ENCODE measurements around the gene PAQR7.

PAQR7 gene

GRCh38 chr1:25867210-25867991, 8.1 kb downstream of the PAQR7 start:
- H3K4me3 ChIP-seq (replicated peaks; ENCODE audit: insufficient read depth, low read length), result no peak overlapping the region
- no peak overlapping the region for H3K27ac ChIP-seq (replicated peaks)
- H3K27me3 ChIP-seq (ENCODE audit: insufficient read depth, poor library complexity, severe bottlenecking), result no peaks in the 10 kb centered on the region
- DNase-seq (ENCODE audit: low read depth in 1 of 2, low spot score in 1 of 2), result no peak
- TF ChIP-seq, protein P1, sequence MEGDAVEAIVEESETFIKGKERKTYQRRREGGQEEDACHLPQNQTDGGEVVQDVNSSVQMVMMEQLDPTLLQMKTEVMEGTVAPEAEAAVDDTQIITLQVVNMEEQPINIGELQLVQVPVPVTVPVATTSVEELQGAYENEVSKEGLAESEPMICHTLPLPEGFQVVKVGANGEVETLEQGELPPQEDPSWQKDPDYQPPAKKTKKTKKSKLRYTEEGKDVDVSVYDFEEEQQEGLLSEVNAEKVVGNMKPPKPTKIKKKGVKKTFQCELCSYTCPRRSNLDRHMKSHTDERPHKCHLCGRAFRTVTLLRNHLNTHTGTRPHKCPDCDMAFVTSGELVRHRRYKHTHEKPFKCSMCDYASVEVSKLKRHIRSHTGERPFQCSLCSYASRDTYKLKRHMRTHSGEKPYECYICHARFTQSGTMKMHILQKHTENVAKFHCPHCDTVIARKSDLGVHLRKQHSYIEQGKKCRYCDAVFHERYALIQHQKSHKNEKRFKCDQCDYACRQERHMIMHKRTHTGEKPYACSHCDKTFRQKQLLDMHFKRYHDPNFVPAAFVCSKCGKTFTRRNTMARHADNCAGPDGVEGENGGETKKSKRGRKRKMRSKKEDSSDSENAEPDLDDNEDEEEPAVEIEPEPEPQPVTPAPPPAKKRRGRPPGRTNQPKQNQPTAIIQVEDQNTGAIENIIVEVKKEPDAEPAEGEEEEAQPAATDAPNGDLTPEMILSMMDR (IDR thresholded peaks at IDR 0.05; ENCODE audit: insufficient read depth, low read length), result no peak
- TF ChIP-seq, protein P2, sequence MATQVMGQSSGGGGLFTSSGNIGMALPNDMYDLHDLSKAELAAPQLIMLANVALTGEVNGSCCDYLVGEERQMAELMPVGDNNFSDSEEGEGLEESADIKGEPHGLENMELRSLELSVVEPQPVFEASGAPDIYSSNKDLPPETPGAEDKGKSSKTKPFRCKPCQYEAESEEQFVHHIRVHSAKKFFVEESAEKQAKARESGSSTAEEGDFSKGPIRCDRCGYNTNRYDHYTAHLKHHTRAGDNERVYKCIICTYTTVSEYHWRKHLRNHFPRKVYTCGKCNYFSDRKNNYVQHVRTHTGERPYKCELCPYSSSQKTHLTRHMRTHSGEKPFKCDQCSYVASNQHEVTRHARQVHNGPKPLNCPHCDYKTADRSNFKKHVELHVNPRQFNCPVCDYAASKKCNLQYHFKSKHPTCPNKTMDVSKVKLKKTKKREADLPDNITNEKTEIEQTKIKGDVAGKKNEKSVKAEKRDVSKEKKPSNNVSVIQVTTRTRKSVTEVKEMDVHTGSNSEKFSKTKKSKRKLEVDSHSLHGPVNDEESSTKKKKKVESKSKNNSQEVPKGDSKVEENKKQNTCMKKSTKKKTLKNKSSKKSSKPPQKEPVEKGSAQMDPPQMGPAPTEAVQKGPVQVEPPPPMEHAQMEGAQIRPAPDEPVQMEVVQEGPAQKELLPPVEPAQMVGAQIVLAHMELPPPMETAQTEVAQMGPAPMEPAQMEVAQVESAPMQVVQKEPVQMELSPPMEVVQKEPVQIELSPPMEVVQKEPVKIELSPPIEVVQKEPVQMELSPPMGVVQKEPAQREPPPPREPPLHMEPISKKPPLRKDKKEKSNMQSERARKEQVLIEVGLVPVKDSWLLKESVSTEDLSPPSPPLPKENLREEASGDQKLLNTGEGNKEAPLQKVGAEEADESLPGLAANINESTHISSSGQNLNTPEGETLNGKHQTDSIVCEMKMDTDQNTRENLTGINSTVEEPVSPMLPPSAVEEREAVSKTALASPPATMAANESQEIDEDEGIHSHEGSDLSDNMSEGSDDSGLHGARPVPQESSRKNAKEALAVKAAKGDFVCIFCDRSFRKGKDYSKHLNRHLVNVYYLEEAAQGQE (IDR thresholded peaks at IDR 0.05; ENCODE audit: insufficient replicate concordance, low read depth), result no peak
- TF ChIP-seq GABPA (IDR thresholded peaks at IDR 0.05; ENCODE audit: low read depth) (no peak), SPI1 (IDR thresholded peaks at IDR 0.05; ENCODE audit: borderline replicate concordance, low read depth) (no peak), POLR2AphosphoS5 (IDR thresholded peaks at IDR 0.05; ENCODE audit: low read depth) (no peak)

DNA sequence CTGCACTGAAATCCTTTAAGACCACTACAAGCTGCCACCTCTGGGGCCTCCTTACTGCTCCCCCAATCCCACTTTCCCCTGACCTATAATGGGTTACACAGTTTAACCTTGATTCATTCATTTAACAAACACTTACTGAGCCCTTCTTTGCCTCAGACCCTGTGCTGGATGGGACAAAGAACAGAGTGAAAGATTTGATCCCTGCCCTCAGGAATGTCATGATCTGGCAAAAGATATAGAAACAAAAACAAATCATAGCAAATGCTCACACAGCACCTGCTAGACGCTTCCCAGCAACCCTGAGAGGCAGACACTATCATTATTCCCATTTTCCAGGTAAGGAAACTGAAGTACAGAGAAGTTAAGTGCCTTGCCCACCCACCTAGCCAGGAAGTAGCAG, 9.2 kb downstream of the PAQR7 start:
- Histone ChIP-seq H3K27me3 (ENCODE audit: insufficient read depth, poor library complexity, severe bottlenecking) (no peaks in the 10 kb centered on the region), H3K27ac (replicated peaks) (no peak overlapping the region), H3K4me3 (replicated peaks; ENCODE audit: insufficient read depth, low read length) (no peak overlapping the region)
- TF ChIP-seq GABPA (IDR thresholded peaks at IDR 0.05; ENCODE audit: low read depth) (no peak), SPI1 (IDR thresholded peaks at IDR 0.05; ENCODE audit: borderline replicate concordance, low read depth) (no peak), POLR2AphosphoS5 (IDR thresholded peaks at IDR 0.05; ENCODE audit: low read depth) (no peak)
- TF ChIP-seq, protein P1 (IDR thresholded peaks at IDR 0.05; ENCODE audit: insufficient read depth, low read length), result no peak
- TF ChIP-seq, protein P2 (IDR thresholded peaks at IDR 0.05; ENCODE audit: insufficient replicate concordance, low read depth), result no peak
- DNase-seq (ENCODE audit: low read depth in 1 of 2, low spot score in 1 of 2), result no peak

DNA sequence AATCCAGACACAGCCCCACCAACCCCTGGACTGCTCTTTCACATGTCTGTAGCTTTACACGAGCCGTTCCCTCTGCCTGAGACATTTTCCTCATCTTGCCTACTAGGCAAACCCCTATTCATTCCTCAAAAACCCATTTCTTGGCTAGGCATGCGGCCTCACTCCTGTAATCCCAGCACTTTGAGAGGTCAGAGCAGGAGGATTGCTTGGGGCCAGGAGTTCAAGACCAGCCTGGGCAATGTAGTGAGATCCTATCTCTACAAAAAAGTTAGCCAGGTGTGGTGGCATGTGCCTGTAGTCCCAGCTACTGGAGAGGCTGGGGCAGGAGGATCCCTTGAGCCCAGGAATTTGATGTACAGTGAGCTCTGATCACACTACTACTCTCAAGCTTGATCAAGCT, 11.1 kb downstream of the PAQR7 start:
- TF ChIP-seq, protein P1 (IDR thresholded peaks at IDR 0.05; ENCODE audit: insufficient read depth, low read length), result no peak
- TF ChIP-seq GABPA (IDR thresholded peaks at IDR 0.05; ENCODE audit: low read depth) (no peak), SPI1 (IDR thresholded peaks at IDR 0.05; ENCODE audit: borderline replicate concordance, low read depth) (no peak), POLR2AphosphoS5 (IDR thresholded peaks at IDR 0.05; ENCODE audit: low read depth) (no peak)
- TF ChIP-seq, protein P2 (IDR thresholded peaks at IDR 0.05; ENCODE audit: insufficient replicate concordance, low read depth), result no peak
- H3K27ac ChIP-seq (replicated peaks), result no peak overlapping the region
- no peak overlapping the region for H3K4me3 ChIP-seq (replicated peaks; ENCODE audit: insufficient read depth, low read length)
- no peaks in the 10 kb centered on the region for H3K27me3 ChIP-seq (ENCODE audit: insufficient read depth, poor library complexity, severe bottlenecking)
- no peak for DNase-seq (ENCODE audit: low read depth in 1 of 2, low spot score in 1 of 2)
